Loucy (cell line): ENCODE results near the gene MMEL1.

Experiments
- CTCF ChIP-seq: fragments of 200-600 bp; sonication (generic); conservative IDR thresholded peaks from 2 replicates; pipeline ENCODE4 v1.5.1; 2014; ENCODE audit warnings: mild to moderate bottlenecking, antibody characterized with exemption, low read length
- EZH2phosphoT487 ChIP-seq: fragments of 200-600 bp; IDR thresholded peaks from 2 replicates; pipeline ENCODE4 v1.6.1; 2018; ENCODE audit warnings: antibody characterized with exemption, mild to moderate bottlenecking, moderate library complexity, borderline replicate concordance

- no peak for TF ChIP-seq CTCF
- TF ChIP-seq EZH2phosphoT487 = no peak
Observed at GRCh38 chr1:2639607-2640521, 7.0 kb upstream of the MMEL1 start.
